NOMO-1 treated with DMSO at 0.1 percent for 48 hours (cell line): ENCODE measurements around the gene MBD3L3.
A peak's percentile ranks its signal among the peaks of the same experiment; 100 is the strongest.
"Not testable (repeated sequence)": the region's sequence is repeated elsewhere in the genome, so short reads cannot be mapped to it uniquely, and the experiment has no call there.

Experiments
- DNase-seq: peaks from one replicate; lab custom pipeline; 2025; ENCODE audit not compliant: unreplicated experiment; lab: John Stamatoyannopoulos, UW

MBD3L3 gene

GRCh38 chr19:7063764-7064418 is 5.4 kb upstream of the MBD3L3 start:
- no peak for DNase-seq

DNA sequence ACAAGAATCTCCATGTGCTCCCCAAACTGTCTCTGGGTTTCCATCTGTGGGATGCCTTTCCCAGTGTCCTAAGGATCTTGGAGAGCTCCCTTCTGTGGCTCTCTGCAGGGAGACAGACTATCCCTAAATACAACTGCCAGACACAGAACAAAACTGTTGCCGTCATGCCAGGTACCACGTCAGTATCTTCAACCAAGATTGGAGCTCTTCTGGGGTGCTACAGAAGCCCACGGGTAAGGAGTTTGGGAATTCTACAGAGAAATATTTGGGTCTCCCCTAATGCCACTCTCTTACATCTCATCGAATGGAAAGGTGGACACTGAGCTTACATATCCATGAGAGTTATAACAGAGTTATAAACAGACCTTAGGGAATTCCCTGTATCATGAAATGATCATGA is 4.9 kb upstream of the MBD3L3 start:
- no peak for DNase-seq

- not testable (repeated sequence) for DNase-seq
Observed at GRCh38 chr19:7059977-7060376, 1.5 kb upstream of the MBD3L3 start.

DNA sequence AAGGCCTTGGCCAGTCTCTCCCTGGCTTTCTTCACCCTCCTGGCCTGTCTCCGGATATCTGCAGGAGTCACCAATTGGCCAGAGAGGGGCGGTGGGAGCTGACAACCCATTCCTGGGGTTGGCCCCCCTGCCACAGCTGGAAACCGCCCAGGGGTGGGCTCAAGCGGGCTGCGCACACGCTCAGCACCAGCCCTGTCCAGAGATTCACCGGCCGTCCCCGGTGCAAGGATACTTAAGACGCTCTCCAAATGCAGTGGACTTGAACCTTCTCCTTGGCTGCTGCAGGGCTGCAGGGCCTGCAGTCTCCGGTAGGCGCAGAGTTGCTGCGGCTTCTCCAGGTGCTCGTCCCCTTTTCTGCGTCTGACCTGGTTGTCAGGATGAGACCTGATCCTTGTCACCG is 2.1 kb downstream of the MBD3L3 start:
- DNase-seq, result not testable (repeated sequence)

DNA sequence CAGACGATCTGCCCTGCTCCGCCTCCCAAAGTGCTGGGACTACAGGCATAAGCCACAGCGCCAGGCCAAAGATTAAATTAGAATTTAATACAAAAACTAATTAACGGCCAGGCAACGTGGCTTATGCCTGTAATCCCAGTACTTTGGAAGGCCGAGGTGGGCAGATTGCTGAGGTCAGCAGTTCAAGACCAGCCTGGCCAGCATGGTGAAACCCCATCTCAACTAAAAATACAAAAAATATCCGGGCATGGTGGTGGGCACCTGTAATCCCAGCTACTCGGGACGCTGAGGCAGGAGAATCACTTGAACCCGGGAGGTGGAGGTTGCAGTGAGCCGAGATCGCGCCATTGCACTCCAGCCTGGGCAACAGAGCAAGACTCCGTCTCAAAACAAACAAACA is 2.8 kb downstream of the MBD3L3 start:
- not testable (repeated sequence) for DNase-seq

DNA sequence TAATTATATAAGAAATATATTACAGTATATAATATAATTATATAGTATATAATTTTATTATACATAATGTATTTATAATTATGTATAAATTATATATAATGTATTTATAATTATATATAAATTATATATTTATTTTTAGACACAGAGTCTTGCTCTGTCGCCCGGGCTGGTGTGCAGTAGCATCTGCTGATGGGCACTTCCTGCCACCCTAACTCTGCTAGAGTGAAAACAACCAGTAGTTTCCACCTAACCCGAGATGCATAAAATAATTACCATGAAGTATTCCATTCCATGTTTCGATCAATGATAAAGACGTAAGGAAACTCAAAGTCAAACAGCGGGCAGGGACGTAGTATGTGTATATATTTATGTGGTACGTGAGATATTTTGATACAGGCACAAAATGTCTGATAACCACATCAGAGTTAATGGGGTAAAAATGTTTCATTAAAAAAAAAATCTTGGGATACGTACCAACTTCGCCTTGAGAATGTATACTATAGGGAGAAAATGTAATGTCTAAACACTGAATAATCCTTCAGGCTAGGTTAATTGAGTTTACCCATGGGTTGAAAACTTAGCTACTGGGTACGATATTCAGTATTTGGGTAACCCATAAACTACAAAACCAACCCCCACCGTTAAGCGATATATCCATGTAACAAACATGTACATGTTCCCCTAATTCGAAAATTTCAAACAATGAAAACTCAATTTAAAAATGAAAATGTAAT is 3.7 kb downstream of the MBD3L3 start:
- DNase-seq, result not testable (repeated sequence)

DNA sequence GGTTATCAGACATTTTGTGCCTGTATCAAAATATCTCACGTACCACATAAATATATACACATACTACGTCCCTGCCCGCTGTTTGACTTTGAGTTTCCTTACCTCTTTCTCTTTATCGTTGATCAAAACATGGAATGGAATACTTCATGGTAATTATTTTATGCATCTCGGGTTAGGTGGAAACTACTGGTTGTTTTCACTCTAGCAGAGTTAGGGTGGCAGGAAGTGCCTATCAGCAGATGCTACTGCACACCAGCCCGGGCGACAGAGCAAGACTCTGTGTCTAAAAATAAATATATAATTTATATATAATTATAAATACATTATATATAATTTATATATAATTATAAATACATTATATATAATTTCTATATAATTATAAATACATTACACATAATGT is 5.6 kb downstream of the MBD3L3 start:
- not testable (repeated sequence) for DNase-seq

DNA sequence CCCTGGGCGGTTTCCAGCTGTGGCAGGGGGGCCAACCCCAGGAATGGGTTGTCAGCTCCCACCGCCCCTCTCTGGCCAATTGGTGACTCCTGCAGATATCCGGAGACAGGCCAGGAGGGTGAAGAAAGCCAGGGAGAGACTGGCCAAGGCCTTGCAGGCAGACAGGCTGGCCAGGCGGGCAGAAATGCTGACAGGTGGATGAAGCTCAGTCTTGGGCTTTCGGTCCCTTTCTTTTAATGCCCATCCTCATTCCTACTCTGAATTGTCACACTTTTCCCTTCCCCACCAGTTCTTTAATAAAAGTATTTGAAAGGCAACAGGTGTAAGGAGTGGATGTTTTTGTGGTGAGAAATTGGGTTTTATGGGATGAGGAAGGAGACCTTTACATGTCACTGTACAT is 7.1 kb downstream of the MBD3L3 start:
- DNase-seq, result not testable (repeated sequence)

- DNase-seq, result not testable (repeated sequence)
Observed at GRCh38 chr19:7049021-7049420, 9.5 kb downstream of the MBD3L3 start, which contains the start of gene MBD3L2. TSS of gene MBD3L2 (plus strand) at chr19:7049321. CDS start at chr19:7049374, 53 bp downstream.

- not testable (repeated sequence) for DNase-seq
Observed at GRCh38 chr19:7041563-7041962, 16.9 kb downstream of the MBD3L3 start.

DNA sequence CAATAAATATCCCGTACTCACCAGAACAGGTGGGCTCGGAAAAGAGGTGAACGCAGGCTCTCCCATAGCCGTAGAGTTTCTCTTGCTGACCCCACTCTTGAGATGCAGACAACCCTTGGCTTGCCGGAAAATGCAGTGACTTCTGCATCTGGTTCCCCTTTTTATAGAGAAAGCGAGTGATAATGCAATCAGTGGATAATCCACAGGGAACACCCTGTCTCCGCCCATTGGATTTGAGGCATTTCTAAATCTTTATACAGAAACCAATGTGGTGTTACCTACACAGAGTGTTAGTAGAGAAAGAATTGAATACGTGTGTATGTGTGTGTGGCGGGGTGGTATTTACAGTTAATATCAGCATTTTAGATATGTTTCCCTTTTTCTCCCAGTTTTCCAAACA is 18.4 kb downstream of the MBD3L3 start, which contains the start of gene MBD3L4:
Gene MBD3L4, minus strand, starts transcription at position 101 of the 400 bp plus-strand sequence. Its CDS starts 35 bp downstream, at position 66.
- not testable (repeated sequence) for DNase-seq

GRCh38 chr19:7030278-7030677 is 28.2 kb downstream of the MBD3L3 start, which contains the start of gene MBD3L5:
TSS of gene MBD3L5 (plus strand) at chr19:7030578. CDS start at chr19:7030612, 34 bp downstream.
- DNase-seq, result not testable (repeated sequence)

GRCh38 chr19:7028790-7029189 is 29.7 kb downstream of the MBD3L3 start:
- DNase-seq, result not testable (repeated sequence)

DNA sequence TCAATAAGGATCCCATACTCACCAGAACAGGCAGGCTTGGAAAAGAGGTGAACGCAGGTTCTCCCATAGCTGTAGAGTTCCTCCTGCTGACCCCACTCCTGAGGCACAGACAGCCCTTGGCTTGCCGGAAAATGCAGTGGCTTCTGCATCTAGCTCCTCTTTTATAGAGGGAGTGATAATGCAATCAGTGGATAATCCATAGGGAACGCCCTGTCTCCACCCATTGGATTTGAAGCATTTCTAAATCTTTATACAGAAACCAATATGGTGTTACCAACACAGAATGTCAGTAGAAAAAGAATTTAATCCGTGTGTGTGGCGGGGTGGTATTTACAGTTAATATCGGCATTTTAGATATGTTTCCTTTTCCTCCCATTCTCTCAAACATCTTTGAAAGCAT is 37.1 kb downstream of the MBD3L3 start, which contains the start of gene MBD3L2B:
Gene MBD3L2B, minus strand, starts transcription at position 101 of the 400 bp plus-strand sequence. Its CDS starts 34 bp downstream, at position 67.
- DNase-seq, result not testable (repeated sequence)

- DNase-seq, result no peak
Observed at GRCh38 chr19:7018828-7019227, 39.6 kb downstream of the MBD3L3 start.

- peak; percentile 87 for DNase-seq
Observed at GRCh38 chr19:7013678-7014077, 44.8 kb downstream of the MBD3L3 start.

DNA sequence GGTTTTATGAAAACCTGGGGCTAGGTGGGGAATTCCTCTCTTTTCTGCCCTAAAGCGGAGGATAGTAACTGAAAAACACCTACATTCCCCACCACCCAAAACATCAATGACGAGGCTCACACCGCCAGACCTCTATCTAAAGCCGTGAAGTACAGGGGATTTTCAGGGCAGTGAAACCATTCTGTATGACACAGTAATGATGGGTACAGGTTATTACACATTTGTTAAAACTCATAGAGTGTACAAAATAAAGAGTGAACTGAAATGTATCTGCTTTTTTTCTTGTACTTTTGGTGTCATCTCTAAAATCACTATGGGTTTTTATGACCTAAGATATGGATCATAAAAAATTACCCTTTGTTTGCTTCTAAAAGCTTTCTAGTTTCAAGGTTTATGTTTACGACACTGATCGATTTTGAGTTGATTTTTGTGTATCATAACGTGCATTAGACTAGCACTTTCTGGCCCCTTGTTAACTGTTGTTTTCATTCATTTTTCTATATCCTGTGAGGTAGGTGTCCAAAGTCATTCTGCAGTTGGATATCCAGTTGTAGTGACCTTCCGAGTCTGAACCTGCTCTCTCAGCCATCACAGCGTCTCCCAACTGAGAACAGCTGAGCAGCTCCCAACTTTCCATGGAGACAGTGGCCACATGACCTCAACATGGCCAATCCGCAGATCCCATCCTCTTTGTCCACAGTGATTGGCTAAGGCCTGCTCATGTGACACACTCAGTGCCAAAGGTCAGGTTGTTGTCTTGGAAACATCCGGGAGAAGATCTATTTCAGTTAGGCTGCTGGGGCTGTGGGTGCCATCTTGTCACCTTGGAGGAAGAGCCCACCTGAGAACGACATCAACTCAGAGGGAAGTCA is 47.5 kb downstream of the MBD3L3 start:
- no peak for DNase-seq

DNA sequence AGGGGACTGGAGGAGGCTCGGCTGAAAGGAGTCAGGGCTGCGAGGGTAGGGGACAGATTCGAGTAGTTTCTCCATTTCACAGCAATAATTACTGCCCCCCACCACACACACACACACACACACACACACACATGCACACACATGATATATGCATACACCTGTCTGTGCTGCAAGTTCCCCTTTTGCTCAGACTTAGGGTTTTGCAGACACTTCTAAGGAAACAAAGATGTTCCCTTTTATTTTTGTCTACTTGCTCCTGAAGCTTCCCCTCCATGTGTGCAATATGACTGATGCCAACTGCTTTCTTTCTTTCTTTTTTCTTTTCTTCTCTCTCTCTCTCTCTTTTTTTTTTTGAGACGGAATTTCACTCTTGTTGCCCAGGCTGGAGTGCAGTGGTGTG is 50.6 kb downstream of the MBD3L3 start:
- DNase-seq, result peak; percentile 60
